Measurements from ENCODE around the gene PPP4R3B.

DNA sequence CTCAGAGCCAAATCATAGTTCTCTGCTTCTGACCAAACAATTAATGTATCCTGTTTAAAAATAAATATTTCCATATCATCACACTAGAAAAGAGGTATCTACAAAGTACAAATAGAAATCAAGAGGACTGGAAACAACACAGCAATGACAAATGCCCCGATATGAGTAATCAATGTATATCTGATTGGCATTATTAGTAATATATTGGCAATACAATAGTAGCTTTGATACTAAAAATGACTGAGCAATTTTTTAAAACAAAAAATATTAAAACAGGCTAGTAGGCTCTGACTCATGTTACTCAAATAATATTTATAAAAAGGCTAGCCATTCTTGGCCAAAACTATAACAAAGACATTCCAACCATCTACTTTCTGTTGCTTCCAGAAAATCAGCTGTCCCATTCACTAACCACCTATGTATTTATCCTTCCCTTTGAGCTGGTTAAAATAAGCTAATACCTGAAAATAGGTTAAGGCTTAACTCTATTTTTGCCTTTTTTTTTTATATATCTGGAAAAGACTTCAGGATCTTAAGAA, 13.3 kb downstream of the PPP4R3B start:
- TF ChIP-seq, protein P1, sequence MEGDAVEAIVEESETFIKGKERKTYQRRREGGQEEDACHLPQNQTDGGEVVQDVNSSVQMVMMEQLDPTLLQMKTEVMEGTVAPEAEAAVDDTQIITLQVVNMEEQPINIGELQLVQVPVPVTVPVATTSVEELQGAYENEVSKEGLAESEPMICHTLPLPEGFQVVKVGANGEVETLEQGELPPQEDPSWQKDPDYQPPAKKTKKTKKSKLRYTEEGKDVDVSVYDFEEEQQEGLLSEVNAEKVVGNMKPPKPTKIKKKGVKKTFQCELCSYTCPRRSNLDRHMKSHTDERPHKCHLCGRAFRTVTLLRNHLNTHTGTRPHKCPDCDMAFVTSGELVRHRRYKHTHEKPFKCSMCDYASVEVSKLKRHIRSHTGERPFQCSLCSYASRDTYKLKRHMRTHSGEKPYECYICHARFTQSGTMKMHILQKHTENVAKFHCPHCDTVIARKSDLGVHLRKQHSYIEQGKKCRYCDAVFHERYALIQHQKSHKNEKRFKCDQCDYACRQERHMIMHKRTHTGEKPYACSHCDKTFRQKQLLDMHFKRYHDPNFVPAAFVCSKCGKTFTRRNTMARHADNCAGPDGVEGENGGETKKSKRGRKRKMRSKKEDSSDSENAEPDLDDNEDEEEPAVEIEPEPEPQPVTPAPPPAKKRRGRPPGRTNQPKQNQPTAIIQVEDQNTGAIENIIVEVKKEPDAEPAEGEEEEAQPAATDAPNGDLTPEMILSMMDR (conservative IDR thresholded peaks at IDR 0.05; ENCODE audit: low read depth in 2 of 2) = no peak
- TF ChIP-seq POLR2AphosphoS5 (IDR thresholded peaks at IDR 0.05; ENCODE audit: low read depth) (no peak), EZH2 (IDR thresholded peaks at IDR 0.05; ENCODE audit: low read depth, unreplicated experiment) (no peak), EZH2phosphoT487 (IDR thresholded peaks at IDR 0.05; ENCODE audit: unreplicated experiment) (no peak), CREB1 (CRISPR knock-in tag; IDR thresholded peaks at IDR 0.05; ENCODE audit: low read depth) (no peak), JUNB (IDR thresholded peaks at IDR 0.05; ENCODE audit: unreplicated experiment) (no peak)
- TF ChIP-seq, protein P2, sequence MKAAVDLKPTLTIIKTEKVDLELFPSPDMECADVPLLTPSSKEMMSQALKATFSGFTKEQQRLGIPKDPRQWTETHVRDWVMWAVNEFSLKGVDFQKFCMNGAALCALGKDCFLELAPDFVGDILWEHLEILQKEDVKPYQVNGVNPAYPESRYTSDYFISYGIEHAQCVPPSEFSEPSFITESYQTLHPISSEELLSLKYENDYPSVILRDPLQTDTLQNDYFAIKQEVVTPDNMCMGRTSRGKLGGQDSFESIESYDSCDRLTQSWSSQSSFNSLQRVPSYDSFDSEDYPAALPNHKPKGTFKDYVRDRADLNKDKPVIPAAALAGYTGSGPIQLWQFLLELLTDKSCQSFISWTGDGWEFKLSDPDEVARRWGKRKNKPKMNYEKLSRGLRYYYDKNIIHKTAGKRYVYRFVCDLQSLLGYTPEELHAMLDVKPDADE (IDR thresholded peaks at IDR 0.05) = no peak

All from GM23338 (cell line).